Body of pancreas (tissue), 4 donors: ENCODE measurements around the gene ARHGEF4. TPM values are rescaled to one million over a fixed set of nuclear protein-coding genes. Genes with fewer than 3 reads are reported as not detected.
A peak's percentile ranks its signal among the peaks of the same experiment; 100 is the strongest.

Experiments
- ATAC-seq: fragments of 150-250 bp; one replicate; pipeline ENCODE4 v1.9.1; 2016
- DNase-seq, 4 donors: peaks; one replicate each; pipeline ENCODE4 v3.0.0-alpha.2; 2019
- H3K27ac ChIP-seq, 4 donors: fragments of 200-600 bp; sonication (generic); 1 replicate in 3 of 4; 2 replicates in 1 of 4; pipeline versions ENCODE4 v1.5.1 to v1.6.1; 2016 to 2019; ENCODE audit warnings: mild to moderate bottlenecking in 1 of 4, mixed read lengths in 1 of 4, moderate library complexity in 1 of 4
- H3K27me3 ChIP-seq, 2 donors: fragments of 200-600 bp; sonication (generic); one replicate each; pipeline ENCODE4 v1.6.0; 2016; ENCODE audit warnings: mild to moderate bottlenecking in 1 of 2
- H3K36me3 ChIP-seq, 2 donors: fragments of 200-600 bp; sonication (generic); replicated peaks in 1 of 2; 2 replicates each; pipeline ENCODE4 v1.5.1; 2016; ENCODE audit warnings: low read depth in 2 of 2; ENCODE audit not compliant: insufficient read depth in 1 of 2
- H3K4me1 ChIP-seq: fragments of 200-600 bp; sonication (generic); one replicate; pipeline ENCODE4 v1.6.0; 2016
- H3K4me3 ChIP-seq, 2 donors: fragments of 200-600 bp; sonication (generic); 1 replicate in 1 of 2; 2 replicates in 1 of 2; pipeline ENCODE4 v1.5.1; 2016 to 2019
- H3K9me3 ChIP-seq, 3 donors: fragments of 200-600 bp; sonication (generic); 1 replicate in 2 of 3; 2 replicates in 1 of 3; pipeline ENCODE4 v1.5.1; 2016
- POLR2A ChIP-seq, 3 donors: fragments of 450-650 bp; IDR thresholded peaks; one replicate each; pipeline ENCODE4 v1.6.1; 2016; ENCODE audit warnings: antibody characterized with exemption in 3 of 3, mild to moderate bottlenecking in 2 of 3
- WGBS, 2 donors: methylation state at CpG; one replicate each; pipeline ENCODE4 v1.1.5; 2017; 5-methylcytosine and 5-hydroxymethylcytosine counted together
- intact Hi-C: fragments of 100-400 bp; cut with DNase I; formaldehyde crosslinking; loops from one replicate; pipeline ENCODE4 v1.15.1; 2023
- total RNA-seq, 2 donors: library from RNA; depleted of rRNA; stranded (reverse); fragments of >200 nt; gene quantifications; one replicate each; pipeline ENCODE4 v1.1.0, GENCODE V29; 2016
- TF ChIP-seq, protein P1 (sequence below), 7 experiments: fragments of 450-650 bp in 4 of 7; fragments of 200-600 bp in 3 of 7; sonication (generic) in 3 of 7; IDR thresholded peaks; one replicate each; pipeline ENCODE4 v1.5.1; 2016 to 2019; ENCODE audit warnings: antibody characterized with exemption in 7 of 7

ARHGEF4 gene, protein sequence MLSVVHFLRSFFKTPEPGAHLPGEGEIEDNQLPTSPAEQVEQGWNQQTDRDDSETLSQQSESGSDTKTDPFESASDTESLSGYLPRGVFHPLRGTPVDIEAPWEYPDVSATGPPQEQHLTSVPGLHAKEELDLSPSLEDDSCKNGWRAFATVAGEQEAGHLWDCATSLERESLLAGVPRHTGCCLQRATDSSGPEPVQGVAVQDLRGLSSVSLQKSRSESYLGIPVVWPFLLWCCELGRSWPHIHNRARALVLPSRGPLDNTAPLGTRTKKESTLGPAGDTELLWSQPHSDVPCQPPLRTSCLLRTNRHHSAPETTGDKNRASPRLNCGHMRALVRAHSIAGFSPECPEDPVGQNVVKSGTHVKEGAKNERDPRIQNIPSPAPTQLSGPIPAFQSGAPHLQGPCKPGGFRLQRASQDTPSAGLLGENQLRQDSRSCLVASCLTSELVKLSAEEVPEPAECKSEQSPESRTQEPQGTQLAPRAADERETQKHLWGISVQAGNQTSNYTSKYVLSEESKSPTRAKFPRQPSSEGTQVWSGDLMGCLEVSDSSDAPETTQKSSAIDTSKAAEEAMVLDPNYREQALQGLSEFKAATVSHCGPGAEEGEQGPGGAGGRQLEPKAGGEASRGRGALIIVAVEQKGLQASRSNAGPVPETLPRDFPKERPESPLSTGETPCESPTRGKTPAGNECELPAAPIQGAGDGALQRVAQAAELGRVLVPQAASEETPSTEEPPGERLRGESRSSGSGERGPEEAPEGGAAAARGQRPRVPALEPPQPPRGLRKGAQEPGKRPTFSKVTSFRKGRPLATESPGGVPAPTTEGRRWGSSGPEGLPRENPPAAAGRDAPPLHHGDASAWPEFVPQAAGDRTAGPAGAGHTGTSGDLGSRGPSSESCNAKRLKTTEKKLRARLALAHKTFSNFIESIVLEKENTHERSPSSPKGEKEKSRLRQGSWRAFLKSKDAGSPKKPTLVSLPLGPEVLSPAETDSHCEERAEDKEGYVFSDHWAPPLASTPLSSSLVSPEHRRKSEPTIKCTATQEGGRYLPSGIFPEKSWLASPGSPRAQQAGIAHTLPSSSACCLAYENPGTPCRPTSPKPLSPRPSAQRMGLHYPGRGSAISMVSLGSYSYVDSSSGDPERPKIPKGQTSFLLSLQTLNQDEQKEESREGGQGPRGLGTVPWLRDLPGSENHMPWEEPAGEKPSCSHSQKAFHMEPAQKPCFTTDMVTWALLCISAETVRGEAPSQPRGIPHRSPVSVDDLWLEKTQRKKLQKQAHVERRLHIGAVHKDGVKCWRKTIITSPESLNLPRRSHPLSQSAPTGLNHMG (N-terminal part only)
- total RNA-seq: 10 to 100 TPM; 28.8 to 39.9 TPM

DNA sequence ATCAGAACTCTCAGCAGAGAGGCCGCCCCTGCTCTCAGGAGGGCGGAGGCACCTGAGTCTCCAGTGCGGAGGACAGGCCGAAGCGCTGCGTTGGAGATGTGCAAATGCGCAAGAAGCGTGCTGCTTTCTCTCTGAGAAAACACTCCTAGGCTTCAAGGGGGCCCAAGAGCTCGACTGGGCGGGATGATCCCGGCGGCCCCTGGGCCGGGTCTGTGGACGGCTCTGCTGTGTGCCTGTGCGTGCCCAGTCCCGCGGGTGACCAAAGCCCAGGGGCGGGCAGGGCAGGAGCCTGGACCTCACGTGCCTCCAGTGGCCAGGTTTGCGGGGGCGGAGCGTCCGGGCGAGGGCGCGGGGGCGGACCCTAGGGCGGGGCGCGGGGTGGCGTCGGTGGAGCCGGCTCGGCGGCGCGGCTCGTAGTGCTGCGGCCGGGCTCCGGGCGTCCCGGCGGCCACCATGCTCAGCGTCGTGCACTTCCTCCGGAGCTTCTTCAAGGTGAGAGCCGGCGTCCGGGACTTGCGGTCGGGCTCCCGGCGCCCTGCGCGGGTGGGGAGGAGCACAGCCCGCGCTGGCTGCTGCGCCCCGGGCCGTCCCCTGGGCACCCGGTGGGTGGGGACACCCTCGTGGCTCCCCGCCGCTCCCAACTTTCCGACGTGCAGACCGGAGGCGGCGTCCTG is at the start of gene ARHGEF4:
ARHGEF4 (plus strand) TSS at position 414 of the 674 bp plus-strand sequence; CDS start at position 454, 40 bp downstream.
- peak within 1 kb of the TSS; percentile 69 to 88 (median 82) for H3K27ac ChIP-seq
- peak; percentile 84 to 91 (median 88) for DNase-seq
- H3K4me3 ChIP-seq: peak within 1 kb of the TSS; percentile 62 to 68

DNA sequence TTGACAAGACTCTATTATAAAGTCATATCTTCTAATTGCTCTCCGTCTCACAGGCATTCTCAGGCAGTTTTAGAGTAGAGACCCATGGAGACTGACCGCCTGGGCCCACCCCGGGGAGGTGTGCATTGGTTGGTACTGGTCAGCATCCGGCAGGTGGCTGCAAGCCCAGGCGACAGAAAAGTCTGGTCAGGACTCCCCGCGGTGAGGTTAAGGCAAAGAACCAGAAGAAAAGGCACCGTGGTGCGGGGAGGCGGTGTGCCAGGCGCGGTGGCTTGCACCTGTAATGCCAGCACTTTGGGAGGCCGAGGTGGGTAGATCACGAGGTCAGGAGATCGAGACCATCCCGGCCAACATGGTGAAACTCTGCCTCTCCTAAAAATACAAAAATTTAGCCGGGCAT is 48.9 kb upstream of the ARHGEF4 start:
- H3K27me3 ChIP-seq: no peaks in the 10 kb centered on the region
- H3K9me3 ChIP-seq: no peaks in the 10 kb centered on the region
- H3K4me3 ChIP-seq: no peak overlapping the region
- TF ChIP-seq, protein P1, sequence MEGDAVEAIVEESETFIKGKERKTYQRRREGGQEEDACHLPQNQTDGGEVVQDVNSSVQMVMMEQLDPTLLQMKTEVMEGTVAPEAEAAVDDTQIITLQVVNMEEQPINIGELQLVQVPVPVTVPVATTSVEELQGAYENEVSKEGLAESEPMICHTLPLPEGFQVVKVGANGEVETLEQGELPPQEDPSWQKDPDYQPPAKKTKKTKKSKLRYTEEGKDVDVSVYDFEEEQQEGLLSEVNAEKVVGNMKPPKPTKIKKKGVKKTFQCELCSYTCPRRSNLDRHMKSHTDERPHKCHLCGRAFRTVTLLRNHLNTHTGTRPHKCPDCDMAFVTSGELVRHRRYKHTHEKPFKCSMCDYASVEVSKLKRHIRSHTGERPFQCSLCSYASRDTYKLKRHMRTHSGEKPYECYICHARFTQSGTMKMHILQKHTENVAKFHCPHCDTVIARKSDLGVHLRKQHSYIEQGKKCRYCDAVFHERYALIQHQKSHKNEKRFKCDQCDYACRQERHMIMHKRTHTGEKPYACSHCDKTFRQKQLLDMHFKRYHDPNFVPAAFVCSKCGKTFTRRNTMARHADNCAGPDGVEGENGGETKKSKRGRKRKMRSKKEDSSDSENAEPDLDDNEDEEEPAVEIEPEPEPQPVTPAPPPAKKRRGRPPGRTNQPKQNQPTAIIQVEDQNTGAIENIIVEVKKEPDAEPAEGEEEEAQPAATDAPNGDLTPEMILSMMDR (IDR thresholded peaks at IDR 0.05): no peak
- intact Hi-C loops: no loop called here
- no peak overlapping the region for H3K27ac ChIP-seq
- no peak for ATAC-seq
- H3K36me3 ChIP-seq: no peaks in the 10 kb centered on the region
- 89 to 90% methylated on average over 15 to 17 of the region's 17 CpGs for WGBS, 2 donors
- H3K4me1 ChIP-seq: peaks cover 26% of the 10 kb centered on the region
- DNase-seq: no peak

More for the DNA sequence above, at the start of gene ARHGEF4:
- Histone ChIP-seq H3K36me3 (no peaks in the 10 kb centered on the region), H3K4me1 (peaks cover 56% of the 10 kb centered on the region), H3K27me3 (no peaks in the 10 kb centered on the region), H3K9me3 (no peaks in the 10 kb centered on the region)
- WGBS, 2 donors: 2% methylated on average over 68 of the region's 70 CpGs; no CpG with 5 or more reads in 1 of the 2 donors
- ATAC-seq: peak; percentile 87
- TF ChIP-seq POLR2A (IDR thresholded peaks at IDR 0.05): peak; percentile 66 to 75 (median 67)
- TF ChIP-seq, protein P1 (IDR thresholded peaks at IDR 0.05): no peak
- intact Hi-C loops: no loop called here

DNA sequence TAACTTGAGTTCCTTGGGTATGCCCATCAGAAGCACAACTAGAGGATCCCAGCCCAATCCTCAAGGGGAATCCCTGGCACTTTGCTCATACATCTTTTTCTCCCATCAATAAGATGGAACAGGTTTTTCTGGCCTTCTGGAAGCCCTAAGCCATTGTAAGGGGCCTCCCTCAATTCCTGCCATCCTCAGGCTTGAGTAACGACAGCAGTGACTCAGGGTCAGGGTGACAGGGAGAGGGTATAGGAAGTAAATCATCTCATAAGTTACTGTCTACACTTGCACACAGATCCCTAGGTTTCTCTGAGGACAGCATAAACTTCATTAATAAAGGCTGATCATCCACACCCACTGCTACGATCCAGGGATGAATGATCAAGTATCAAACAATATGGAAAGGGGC is 46.4 kb upstream of the ARHGEF4 start:
- intact Hi-C loops: loop anchor here (5.0 kb wide), 1 partner anchor 127 kb away; no protein-coding TSS in a partner anchor
- ATAC-seq (no peak), DNase-seq (no peak)
- Histone ChIP-seq H3K4me3 (no peak overlapping the region), H3K27ac (no peak overlapping the region), H3K36me3 (no peaks in the 10 kb centered on the region), H3K27me3 (no peaks in the 10 kb centered on the region), H3K9me3 (no peaks in the 10 kb centered on the region), H3K4me1 (peaks cover 8% of the 10 kb centered on the region)
- WGBS, 2 donors: 79 to 96% methylated on average over 2 of the region's 2 CpGs
- TF ChIP-seq, protein P1 (IDR thresholded peaks at IDR 0.05): no peak
- no peak for TF ChIP-seq POLR2A (IDR thresholded peaks at IDR 0.05)
